HCT116 (cell line): ENCODE data around the gene MTSS2.

Experiments
- ATF3 ChIP-seq: IDR thresholded peaks from 2 replicates; pipeline ENCODE4 v1.6.1; 2012
- CTCF ChIP-seq, 3 experiments: fragments of 200-600 bp in 1 of 3; sonication (generic) in 1 of 3; IDR thresholded peaks in 2 of 3; conservative IDR thresholded peaks in 1 of 3; 2 replicates each; pipeline ENCODE4 v1.5.1; 2012 to 2017; ENCODE audit warnings: low read depth in 2 of 3, low read length in 2 of 3, antibody characterized with exemption in 1 of 3, borderline replicate concordance in 1 of 3, control low read depth in 1 of 3, mild to moderate bottlenecking in 1 of 3, mixed read lengths in 1 of 3, mixed run types in 1 of 3, moderate library complexity in 1 of 3; ENCODE audit not compliant: insufficient read depth in 1 of 3
- EZH2 ChIP-seq: fragments of 200-600 bp; sonication (generic); IDR thresholded peaks from 2 replicates; pipeline ENCODE4 v1.6.1; 2017; ENCODE audit warnings: antibody characterized with exemption, mixed run types
- MAX ChIP-seq: IDR thresholded peaks from 2 replicates; pipeline ENCODE4 v1.6.1; 2012
- POLR2AphosphoS5 ChIP-seq: IDR thresholded peaks from 2 replicates; pipeline ENCODE4 v1.6.1; 2011; ENCODE audit warnings: mild to moderate bottlenecking, low read depth, low read length, moderate library complexity
- REST ChIP-seq: IDR thresholded peaks from 2 replicates; pipeline ENCODE4 v1.6.1; 2012; ENCODE audit warnings: low read depth
- SIN3A ChIP-seq: IDR thresholded peaks from 2 replicates; pipeline ENCODE4 v1.6.1; 2012; ENCODE audit warnings: low read depth
- TCF7L2 ChIP-seq: IDR thresholded peaks from 2 replicates; pipeline ENCODE4 v1.7.0; 2011; ENCODE audit warnings: borderline replicate concordance, inconsistent platforms; ENCODE audit not compliant: insufficient read depth, insufficient read length; ENCODE audit errors: extremely low read depth
- YY1 ChIP-seq: IDR thresholded peaks from 2 replicates; pipeline ENCODE4 v1.6.1; 2011; ENCODE audit warnings: low read length, low read depth, moderate library complexity, mild to moderate bottlenecking; ENCODE audit not compliant: insufficient replicate concordance; ENCODE audit errors: extremely low read depth
- ZFX ChIP-seq: fragments of 450-650 bp; IDR thresholded peaks from 2 replicates; pipeline ENCODE4 v1.6.1; 2017
- ZNF274 ChIP-seq: fragments of 200-500 bp; sonication (Bioruptor generic); IDR thresholded peaks from 2 replicates; pipeline ENCODE4 v1.6.1; 2014; ENCODE audit warnings: mild to moderate bottlenecking, low read depth, low read length, inconsistent platforms

GRCh38 chr16:70676675-70677498 is 9.0 kb downstream of the MTSS2 start:
- TF ChIP-seq CTCF (IDR thresholded peaks at IDR 0.05 in 2 of 3, conservative IDR thresholded peaks at IDR 0.05 in 1 of 3; ENCODE audit: borderline replicate concordance in 1 of 3, insufficient read depth in 1 of 3, low read depth in 2 of 3, low read length in 2 of 3) (no peak), YY1 (no peak), REST (no peak), TCF7L2 (no peak), MAX (no peak), EZH2 (no peak), POLR2AphosphoS5 (no peak), ZNF274 (no peak), SIN3A (no peak), ZFX (no peak), ATF3 (no peak)
